ENCODE measurements around the gene AP2B1.

DNA sequence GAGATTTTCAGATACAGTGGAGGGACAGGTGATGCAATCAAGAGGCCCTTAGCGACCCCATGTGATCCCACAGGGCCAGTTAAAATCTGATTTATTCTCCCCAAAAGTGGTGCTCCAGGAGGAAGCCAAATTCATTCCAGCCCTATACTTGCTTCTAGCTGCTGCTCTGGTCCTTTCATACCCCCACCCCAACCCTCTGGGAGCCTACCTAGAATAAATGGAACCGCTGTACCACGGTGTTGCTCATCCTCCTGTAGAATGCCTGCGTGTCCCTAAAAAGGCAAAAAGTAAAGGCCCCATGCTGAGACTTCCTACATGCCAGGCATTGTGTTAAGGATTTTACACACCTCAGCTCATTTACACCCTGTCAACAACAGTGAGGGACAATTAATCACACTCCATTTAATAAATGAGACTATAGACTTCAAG is 142.3 kb downstream of the AP2B1 start:
- TF ChIP-seq EZH2 (IDR thresholded peaks at IDR 0.05; ENCODE audit: low read length) = no peak
- TF ChIP-seq, protein P1, sequence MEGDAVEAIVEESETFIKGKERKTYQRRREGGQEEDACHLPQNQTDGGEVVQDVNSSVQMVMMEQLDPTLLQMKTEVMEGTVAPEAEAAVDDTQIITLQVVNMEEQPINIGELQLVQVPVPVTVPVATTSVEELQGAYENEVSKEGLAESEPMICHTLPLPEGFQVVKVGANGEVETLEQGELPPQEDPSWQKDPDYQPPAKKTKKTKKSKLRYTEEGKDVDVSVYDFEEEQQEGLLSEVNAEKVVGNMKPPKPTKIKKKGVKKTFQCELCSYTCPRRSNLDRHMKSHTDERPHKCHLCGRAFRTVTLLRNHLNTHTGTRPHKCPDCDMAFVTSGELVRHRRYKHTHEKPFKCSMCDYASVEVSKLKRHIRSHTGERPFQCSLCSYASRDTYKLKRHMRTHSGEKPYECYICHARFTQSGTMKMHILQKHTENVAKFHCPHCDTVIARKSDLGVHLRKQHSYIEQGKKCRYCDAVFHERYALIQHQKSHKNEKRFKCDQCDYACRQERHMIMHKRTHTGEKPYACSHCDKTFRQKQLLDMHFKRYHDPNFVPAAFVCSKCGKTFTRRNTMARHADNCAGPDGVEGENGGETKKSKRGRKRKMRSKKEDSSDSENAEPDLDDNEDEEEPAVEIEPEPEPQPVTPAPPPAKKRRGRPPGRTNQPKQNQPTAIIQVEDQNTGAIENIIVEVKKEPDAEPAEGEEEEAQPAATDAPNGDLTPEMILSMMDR (optimal IDR thresholded peaks at IDR 0.05 in 1 of 3, IDR thresholded peaks at IDR 0.05 in 1 of 3, conservative IDR thresholded peaks at IDR 0.05 in 1 of 3; ENCODE audit: extremely low read depth in 1 of 3, insufficient read depth in 2 of 3, low read length in 3 of 3) = no peak
